MV-4-11 (cell line): ENCODE measurements around the gene COL9A2.
"Not testable (repeated sequence)": the region's sequence is repeated elsewhere in the genome, so short reads cannot be mapped to it uniquely, and the experiment has no call there.

Experiments used
- DNase-seq: peaks from one replicate; lab custom pipeline; 2025; lab: John Stamatoyannopoulos, UW

The COL9A2 gene

DNA sequence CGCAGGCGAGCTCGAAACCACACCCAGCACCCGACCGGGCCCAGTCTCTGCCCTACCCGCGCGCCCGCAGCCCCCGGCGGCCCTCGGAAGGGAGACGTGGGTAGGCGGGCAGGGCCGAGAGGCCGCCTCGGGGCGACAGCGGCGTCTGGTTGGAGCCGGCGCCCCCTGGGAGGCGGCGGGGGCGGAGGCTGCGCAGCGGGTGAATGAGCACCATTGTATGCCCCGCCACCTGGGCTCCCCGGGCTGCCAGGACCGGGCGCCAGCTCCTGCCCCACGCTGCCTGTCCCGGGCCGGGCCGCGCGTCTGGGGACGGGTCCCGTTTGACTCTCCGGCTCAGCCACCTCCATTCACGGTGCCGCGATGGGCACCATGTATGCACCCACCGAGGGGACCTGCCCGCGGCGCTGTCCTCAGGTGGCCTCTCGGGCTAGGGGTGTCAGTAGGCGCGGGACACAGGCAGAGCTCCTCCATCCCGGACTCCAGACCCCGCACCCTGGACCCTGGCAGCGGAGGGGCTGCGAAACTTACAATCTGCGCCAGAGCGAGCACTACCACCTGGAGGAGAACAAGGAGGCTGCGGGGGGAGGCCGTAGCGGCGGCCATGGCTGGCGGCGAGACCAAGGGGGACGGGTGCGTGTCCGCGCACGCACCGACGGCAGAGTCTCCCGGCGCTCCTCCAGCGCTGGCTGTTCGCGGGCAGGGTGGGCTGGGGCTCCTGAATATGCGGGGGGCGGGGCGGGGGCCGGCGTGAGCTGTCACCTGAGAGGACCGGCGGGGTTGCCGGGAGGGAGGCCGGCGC is at the start of gene COL9A2:
TSS of gene COL9A2 (minus strand) at position 692 of the 799 bp plus-strand sequence. CDS start at position 603, 89 bp downstream.
- no peak for DNase-seq

DNA sequence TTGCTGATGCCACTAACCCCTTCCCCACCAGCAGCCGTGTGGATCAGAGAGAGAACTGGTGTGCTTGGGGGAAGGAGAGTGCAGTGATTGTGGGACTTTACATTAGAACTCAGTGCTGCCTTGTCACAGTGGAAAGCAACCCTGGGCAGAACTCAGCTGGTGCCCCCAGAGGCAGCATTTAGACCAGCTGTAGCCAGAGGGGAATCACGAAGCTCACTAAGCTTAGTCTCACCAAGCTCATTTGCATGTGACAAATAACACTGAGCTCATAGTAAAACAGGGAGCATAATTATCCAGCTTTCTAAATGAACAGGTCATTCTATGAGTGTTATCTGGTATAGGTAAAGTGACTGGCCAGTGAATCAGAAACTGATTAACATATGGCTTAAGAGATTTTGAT is 46.6 kb upstream of the COL9A2 start:
- no peak for DNase-seq

DNA sequence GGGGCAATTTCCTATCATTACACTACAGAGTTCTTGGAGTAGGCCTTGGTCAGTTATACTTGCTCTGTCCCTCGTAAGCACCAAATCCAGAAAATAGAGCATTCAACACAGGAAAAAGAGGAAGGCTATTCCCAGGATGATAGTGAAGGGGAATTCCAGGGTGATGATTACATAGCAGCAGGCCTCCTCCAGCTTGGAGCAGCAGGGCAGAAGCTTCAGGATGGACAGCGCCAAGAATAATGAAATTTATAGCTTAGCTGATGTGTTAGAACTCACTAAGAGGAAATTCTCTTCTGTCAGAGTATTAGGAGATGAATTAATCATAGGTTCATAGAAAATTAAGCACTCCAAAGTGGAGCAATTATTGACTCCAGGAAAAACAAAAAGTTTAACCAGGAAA is 45.6 kb upstream of the COL9A2 start:
- DNase-seq: no peak

DNA sequence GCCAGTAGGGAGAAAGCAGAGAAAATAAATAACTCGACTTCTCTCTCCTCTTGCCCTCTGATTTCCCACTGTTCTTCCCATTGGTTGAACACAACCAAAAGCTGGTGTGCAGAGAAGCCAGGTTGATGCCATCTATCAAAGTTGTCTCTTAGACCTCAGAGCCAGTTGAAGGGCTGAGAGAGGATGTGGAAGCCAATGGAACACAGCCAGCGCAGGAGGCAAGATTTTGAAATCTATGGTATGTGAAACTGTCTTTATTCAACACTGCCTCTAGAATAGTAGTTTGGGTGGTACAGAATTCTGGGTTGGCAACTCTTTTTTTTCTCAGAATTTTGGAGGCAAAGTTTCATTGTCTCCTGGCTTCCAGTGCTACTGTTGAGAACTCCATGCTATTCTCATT is 45.1 kb upstream of the COL9A2 start:
- DNase-seq: no peak

DNA sequence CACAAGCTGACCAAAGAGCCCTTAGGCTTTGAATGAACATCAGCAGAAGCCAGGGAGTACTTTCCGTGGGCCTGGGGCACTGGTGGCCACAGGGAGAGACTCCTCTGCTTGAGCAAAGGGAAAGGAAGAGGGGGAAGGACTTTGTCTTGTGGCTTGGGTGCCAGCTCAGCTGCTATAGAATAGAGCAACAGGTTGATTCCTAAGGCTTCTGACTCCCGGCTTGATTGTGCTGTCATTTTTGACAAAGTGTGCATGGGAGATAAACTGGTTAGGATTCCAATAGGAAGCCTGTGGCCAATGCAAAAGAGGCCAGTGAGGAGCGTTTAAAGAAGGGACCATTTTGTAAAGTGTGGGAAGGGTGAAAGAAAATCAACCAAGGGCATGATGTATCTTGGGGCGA is 44.6 kb upstream of the COL9A2 start:
- DNase-seq: no peak

DNA sequence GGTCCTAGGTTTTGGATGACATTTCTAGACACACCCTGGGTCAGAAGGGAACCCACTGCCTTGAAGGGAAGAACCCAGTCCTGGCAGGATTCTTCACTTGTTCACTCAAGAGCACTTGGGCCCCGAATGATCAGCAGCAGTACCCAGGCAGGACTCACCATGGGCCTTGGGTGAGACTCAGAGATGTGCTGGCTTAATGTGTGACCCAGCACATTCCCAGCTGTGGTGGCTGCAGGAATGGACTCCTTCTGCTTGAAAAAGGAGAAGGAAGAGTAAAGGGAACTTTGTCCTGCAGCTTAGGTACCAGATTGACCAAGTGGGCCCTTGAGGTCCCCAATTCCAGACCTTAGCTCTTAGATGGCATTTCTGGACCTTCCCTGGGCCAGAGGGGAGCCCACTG is 44.1 kb upstream of the COL9A2 start:
- no peak for DNase-seq

DNA sequence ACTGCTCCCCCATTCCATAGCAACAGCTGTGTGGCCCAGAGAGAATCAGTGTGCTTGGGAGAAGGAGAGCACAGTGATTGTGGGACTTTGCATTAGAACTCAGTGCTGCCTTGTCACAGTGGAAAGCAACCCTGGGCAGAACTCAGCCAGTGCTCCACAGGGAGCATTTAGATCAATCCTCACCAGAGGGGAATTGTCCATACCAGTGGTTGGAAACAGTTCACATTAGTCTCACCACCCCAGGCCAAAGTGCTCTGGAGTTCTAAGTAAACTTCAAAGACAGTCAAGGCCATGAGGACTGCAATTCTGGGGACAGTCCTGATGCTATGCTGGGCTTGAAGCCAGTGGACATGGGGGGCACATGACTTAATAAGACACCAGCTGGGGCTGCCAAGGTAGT is 43.5 kb upstream of the COL9A2 start:
- DNase-seq: no peak

DNA sequence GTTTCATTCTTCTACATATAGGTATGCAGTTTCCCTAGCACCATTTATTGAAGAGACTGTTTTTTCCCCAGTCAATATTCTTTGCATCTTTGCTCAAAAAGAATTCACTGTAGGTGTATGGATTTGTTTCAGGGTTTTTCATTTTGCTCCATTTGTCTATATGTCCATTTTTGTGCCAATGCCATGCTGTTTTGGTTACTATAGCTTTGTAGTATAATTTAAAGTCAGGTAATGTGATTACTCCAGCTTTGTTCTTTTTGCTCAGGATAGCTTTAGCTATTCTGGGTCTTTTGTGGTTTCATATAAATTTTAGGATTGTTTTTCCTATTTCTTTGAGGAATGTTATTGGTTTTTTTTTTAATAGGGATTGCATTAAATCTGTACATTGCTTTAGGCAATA is 40.5 kb upstream of the COL9A2 start:
- DNase-seq: no peak

DNA sequence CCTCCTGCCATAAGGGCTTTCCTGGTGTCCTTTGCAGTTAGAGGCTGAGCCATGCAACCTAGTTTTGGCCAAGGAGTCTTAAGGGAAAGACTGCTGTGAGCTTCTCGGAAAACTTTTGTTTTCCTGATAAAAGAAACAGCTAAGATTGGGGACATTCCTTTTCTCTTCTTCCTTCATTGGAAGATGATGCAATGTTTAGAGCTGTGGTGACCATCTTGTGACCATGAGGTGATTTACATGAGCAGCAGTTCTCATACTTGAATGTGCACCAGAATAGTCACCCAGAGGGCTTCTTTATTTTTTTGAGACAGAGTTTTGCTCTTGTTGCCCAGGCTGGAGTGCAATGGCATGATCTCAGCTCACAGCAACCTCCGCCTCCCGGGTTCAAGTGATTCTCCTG is 36.0 kb upstream of the COL9A2 start:
- no peak for DNase-seq

DNA sequence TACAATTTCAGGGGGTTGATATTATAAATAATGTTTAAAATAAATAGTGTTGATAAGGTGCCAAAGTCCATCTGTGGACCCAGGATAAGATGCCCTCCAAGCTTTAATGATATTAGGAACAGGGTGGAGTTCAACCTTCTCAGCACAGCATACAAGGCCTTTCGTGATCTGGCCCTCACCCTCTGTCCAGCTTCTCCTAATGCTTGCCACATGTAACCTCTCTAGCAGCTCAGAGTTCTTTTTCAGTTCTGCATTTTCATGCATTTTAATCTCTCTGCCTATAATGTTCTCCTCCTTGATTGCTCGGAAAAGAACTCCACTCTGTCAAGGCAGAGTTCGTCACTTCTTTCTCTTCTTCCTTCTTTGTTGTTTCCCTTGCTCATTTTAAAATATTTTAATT is 35.0 kb upstream of the COL9A2 start:
- DNase-seq: peak; percentile 92

DNA sequence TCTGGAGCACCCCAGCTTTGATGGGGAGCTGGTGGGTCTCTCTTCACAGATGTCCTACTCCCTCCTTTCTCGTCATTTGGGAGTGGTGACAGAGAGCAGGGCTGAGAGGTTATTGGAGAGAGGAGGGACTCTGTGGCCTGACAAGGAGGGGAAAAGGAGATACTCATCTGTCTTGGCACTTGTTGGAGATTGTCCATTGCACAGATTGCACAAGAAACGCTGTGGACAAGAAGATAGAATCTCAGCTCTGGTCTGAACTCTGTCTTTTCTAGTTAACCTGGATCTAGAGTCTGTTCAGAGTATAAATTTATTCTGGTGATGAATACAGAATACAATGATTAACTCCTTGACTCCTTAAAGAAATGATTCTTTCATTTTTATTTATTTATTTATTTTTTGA is 34.0 kb upstream of the COL9A2 start:
- no peak for DNase-seq

DNA sequence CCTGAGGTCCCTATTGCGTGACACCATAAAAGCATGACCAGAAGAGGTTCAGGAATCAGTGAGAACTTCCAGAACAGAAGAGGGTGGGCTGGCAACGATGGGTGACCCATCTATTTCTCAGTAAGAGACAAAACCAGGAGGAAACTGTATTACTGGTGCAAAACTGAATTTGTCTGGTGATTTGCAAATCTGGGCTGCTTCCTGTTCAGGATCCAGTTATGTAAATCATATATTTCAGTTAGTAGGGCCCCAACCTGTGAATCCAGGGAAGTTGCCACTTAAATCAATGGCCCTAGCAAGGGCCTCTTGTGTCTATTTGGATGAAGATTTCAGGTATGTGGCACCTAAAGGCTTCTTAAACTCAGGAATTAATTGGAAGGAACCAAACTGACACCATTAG is 33.3 kb upstream of the COL9A2 start:
- DNase-seq: no peak

DNA sequence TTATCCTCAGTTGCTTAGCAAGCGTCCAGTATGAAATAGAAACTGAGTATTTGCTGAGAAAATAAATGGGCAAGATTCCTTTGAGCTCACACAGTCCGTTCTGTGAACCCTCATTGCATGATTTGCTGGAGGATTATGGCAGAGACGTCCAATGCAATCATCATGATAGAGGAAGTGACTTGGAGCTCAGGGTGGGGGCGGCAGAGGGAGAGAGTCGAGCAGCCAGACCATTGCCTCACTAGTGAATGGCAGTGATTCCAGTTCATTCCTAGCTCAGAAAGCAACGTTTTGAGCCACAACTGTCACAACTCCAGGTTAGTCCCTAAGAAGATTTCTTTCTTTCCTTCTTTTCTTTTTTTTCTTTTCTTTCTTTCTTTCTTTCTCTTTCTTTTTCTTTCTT is 27.5 kb upstream of the COL9A2 start:
- DNase-seq: peak; percentile 78

DNA sequence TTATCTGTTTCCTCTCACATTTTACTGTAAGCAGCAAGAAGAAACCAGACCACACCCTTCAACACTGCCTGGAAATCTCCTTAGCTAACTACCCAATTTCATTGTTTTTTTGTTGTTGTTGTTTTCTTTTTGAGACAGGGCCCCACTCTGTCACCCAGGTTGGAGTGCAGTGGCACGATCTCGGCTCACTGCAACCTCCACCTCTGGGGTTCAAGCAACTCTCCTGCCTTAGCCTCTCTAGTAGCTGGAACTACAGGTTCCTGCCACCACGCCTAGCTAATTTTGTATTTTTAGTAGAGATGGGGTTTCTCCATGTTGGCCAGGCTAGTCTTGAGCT is 25.3 kb upstream of the COL9A2 start:
- DNase-seq: not testable (repeated sequence)

DNA sequence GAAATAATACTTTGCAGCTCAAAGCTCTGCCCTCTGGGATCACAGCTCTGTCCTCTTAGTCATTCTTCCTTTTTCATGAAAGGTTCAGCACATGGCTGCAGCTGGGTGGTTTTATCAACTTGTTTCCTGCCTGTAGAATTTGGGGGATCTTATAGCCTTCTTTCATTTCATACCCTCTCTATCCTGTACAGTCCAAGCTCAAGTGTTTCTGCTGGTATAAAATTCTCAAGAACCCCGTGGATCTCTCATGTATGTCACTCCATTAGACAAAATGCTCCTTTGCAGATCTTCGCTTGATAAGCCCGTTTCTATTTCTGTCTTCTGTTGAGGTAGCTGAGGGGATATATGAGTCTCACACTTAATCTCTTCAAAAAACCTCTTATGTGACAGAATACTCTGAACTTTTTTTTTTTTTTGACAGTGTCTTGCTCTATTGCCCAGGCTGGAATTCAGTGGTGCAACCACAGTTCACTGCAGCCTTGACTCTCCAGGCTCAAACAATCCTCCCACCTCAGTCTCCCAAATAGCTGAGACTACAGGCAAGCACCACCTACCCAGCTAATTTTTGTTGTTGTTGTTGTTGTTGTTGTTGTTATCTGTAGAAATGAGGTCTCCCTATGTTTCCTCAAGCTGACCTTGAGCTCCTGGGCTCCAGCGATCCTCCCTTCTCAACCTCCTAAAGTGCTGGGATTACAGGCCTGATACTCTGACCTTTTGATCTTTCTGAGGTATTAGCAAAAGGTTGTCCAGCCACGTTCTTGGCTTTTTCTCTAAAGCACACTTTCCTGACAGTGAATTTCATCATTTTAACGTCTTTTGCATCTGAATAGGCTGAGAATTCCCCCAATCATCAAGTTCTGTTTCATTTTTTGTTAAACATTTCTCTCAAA is 24.6 kb upstream of the COL9A2 start:
- DNase-seq: peak; percentile 38

DNA sequence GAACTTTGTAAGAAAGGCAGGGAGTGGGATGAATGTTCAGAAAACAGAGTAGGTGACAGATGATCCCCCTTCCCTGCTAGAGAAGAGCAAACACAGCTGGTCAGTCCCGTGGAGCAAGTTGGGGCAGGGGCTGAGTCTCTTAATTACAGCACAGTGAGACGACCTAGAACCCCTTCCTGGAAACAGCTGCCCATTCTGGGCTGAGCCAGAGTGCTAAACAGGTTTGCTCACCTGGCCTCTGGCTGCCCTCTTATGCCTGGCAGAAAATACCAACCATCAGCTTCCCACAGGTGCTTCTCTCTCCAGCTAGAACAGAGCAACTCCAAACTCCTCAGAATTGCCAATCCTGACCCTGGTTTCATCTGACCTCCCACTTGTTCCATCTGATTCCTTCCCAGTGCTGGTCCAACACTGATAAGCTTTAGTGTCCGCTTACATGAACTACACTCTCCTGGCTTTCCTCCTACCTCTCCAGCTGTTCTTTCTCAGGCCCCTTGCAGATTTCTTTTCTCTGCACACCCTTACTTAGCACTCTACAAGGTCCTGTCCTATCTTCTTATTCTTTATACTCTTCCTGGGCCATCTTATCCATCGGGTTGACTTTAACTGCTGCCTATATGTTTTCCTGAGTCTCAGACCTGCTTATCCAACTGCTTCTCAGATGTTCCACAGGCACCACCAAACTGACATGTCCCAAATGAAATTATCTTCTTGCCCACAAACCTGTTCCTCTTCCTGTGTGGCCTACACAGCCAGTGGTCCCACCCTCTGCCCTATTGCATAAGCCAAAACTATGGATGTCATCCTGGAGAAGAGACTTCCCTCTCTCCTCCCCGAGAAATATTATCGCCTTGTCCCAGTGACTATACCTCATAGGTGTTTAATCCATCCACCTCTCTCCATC is 22.6 kb upstream of the COL9A2 start:
- DNase-seq: peak; percentile 72

DNA sequence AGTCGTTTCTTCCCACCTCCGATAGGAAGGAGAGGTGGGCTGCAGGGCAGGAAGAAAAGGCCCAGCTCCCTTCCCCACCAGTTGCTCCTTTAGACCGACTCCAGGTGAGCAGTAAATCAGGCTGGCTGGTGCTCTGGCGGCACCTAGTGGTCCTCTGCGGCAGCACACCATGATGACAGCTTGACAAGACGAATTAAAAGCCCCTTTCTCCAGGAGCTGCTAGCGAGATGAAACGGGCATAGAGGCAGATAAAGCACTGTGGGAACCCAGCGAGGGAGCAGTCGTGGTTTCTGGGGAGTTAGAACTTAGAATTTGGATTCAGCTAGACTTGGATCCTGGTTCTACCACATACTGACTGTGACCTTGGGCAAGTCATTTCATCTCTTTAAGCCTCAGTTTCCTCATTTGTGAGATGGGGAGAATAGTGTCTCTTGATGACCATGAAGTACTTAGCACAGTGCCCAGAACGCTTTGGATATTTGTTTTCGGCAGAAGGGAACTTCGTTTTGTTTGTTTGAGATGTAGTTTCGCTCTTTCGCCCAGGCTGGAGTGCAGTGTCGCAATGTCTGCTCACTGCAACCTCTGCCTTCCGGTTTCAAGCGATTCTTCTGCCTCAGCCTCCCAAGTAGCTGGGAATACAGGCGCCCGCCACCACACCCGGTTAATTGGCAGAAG is 21.8 kb upstream of the COL9A2 start:
- peak; percentile 76 for DNase-seq

DNA sequence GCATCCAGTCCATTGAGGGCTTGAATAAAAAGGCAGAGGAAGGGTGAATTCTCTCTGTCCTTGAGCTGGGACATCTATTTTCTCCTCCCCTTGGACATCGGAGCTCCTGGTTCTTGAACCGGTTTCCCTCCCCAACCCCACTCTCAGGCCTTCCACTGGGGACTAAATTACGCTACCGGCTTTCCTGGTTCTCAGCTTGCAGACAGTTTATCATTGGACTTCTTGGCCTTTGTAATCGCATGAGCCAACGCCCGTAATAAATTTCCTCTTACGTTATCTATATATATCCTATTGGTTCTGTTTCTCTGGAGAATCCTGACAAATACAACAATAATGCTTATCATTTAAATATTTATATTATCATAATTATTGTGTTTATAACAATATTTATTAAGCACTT is 20.4 kb upstream of the COL9A2 start:
- no peak for DNase-seq

DNA sequence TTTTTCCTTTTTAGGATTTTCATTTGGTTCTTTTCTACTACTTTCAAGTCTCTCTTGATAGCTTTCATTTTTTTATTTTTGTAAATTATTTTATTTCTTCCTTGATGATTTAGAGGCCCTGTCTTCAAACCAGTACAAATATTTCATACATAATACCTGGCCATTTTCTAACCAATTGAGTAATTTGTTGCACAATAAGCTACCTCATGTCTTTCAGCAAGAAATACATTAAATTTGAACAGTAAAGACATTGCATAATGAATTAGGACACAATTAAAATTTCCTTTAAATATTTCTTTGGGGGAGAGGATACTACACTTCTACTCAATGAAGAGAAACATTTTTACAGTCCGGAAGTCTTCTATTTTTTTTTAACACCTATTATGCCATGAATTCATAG is 15.6 kb upstream of the COL9A2 start:
- no peak for DNase-seq

DNA sequence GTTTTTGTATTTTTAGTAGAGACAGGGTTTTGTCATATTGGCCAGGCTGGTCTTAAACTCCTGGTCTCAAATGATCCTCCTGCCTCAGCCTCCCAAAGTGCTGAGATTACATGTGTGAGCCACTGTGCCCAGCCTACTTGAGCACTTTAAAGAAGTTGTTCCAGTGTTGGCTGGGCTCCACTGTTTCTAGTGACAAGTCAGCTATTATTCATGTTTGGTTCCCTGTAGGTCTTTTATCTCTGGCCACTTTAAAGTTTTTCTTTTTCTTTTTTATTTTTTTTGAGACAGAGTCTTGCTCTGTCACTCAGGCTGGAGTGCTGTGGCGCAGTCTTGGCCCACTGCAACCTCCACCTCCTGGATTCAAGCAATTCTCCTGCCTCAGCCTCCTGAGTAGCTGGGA is 14.3 kb upstream of the COL9A2 start:
- not testable (repeated sequence) for DNase-seq

DNA sequence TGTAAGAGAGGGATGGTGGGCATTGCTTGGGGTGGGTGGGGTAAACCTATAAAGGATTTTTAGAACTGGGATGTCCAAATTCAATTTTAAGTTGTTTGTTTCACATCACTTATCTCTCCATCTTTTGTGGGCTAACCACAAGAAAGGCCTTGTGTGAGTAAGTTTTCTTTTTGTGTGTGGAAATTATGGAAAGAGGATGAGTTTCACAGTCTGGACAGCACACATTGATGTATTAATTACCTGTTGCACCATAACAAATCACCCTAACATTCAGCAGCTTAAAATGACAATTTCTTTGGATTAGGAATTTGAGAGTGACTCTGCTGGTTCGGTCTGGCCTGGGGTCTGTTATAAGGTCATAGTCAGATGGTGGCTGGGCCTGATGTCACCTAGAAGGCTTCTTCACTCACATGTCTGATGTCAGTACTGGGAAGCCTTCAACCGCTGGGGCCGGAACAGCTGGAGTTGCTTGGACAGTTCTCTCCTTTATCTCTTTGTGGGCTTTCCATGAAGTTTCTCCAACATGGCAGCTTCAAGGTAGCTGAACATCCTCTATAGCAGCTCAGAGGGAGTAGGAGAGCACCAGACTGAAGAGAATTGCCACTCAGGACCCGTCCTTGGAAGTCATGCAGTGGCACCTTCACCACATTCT is 2.0 kb upstream of the COL9A2 start:
- DNase-seq: peak; percentile 64
